ENCODE results near the gene GCNT1.
"Not testable (repeated sequence)": the region's sequence is repeated elsewhere in the genome, so short reads cannot be mapped to it uniquely, and the experiment has no call there.

Gene GCNT1

DNA sequence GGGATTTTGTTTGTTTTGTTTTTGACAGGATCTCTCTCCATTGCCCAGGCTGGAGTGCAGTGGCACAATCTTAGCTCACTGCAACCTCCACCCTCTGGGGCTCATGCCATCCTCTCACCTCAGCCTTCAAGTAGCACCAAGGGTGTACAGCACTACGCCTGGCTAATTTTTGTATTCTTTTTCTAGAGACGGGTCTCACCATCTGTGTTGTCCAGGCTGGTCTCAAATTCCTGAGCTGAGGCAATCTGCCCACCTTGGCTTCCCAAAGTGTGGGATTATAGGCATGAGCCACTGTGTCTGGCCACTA, 7.3 kb downstream of the GCNT1 start:
- no peak overlapping the region for H3K4me3 ChIP-seq (ENCODE audit: low read depth in 1 of 2, low read length in 2 of 2)
- H3K27ac ChIP-seq (ENCODE audit: low read depth, low read length): no peak overlapping the region
- no peaks in the 10 kb centered on the region for H3K27me3 ChIP-seq (ENCODE audit: control insufficient read depth in 1 of 2, insufficient read depth in 2 of 2, low read length in 2 of 2)
- no peak overlapping the region for H3K9ac ChIP-seq (ENCODE audit: low read length)
- no peaks in the 10 kb centered on the region for H3K36me3 ChIP-seq (ENCODE audit: insufficient read depth, low read length)
- H3K9me3 ChIP-seq (ENCODE audit: low read length): no peaks in the 10 kb centered on the region
- H3K4me1 ChIP-seq (ENCODE audit: insufficient read depth, low read length): no peaks in the 10 kb centered on the region

DNA sequence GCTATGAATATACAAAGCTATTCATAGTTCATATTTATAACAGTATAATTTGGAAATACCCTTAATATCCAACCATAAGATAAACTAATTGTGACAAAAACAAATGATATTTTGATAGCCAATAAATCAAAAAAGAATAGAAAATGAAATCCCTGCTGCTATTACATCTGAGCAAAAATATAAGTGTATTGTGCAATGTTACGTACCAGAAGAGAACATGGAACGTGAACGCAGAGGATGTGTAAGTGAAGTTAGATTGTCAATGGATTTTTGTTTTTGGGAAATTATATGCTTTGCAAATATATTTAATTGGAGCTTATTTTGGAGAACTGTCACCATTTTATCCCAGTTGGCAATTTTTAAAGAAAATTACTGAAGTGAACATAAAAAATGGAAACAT, 15.4 kb downstream of the GCNT1 start:
- Histone ChIP-seq H3K4me3 (ENCODE audit: low read depth in 1 of 2, low read length in 2 of 2) (no peak overlapping the region), H3K27ac (ENCODE audit: low read depth, low read length) (no peak overlapping the region), H3K27me3 (ENCODE audit: control insufficient read depth in 1 of 2, insufficient read depth in 2 of 2, low read length in 2 of 2) (no peaks in the 10 kb centered on the region), H3K9ac (ENCODE audit: low read length) (no peak overlapping the region), H3K9me3 (ENCODE audit: low read length) (no peaks in the 10 kb centered on the region), H3K36me3 (ENCODE audit: insufficient read depth, low read length) (no peaks in the 10 kb centered on the region), H3K4me1 (ENCODE audit: insufficient read depth, low read length) (peaks cover 3% of the 10 kb centered on the region)

DNA sequence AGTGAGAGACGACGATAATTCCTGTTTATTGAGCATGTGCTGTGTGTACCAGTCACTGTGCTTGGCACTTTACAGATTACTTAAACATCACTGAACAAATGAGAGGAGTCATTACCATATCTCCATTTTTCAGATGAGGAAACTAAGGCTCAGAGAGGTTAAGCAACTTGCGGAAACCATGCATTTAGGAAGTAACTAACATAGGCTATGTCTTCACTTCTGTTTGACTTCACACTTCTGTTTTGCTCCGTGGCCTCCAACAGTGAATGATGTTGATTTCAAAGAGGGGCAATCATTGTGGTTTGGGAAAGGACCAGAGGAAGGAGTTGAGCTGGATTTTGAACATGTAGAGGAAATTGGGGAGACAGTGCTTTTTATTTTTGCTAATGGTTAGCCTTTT, 16.7 kb downstream of the GCNT1 start:
- Histone ChIP-seq H3K9me3 (ENCODE audit: low read length) (no peaks in the 10 kb centered on the region), H3K27me3 (ENCODE audit: control insufficient read depth in 1 of 2, insufficient read depth in 2 of 2, low read length in 2 of 2) (no peaks in the 10 kb centered on the region), H3K27ac (ENCODE audit: low read depth, low read length) (no peak overlapping the region), H3K9ac (ENCODE audit: low read length) (no peak overlapping the region), H3K4me1 (ENCODE audit: insufficient read depth, low read length) (peaks cover 3% of the 10 kb centered on the region), H3K4me3 (ENCODE audit: low read depth in 1 of 2, low read length in 2 of 2) (no peak overlapping the region), H3K36me3 (ENCODE audit: insufficient read depth, low read length) (no peaks in the 10 kb centered on the region)

DNA sequence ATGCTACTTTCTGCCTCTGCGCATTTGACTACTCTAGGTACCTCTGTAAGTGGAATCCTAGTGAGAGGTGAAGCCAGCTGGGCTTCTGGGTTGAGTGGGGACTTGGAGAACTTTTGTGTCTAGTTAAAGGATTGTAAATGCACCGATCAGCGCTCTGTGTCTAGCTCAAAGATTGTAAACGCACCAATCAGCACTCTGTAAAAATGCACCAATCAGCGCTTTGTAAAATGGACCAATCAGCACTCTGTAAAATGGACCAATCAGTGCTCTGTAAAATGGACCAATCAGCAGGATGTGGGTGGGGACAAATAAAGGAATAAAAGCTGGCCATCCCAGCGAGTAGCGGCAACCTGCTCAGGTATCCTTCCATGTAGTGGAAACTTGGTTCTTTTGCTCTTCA, 18.8 kb downstream of the GCNT1 start:
- not testable (repeated sequence) for H3K4me1 ChIP-seq (ENCODE audit: insufficient read depth, low read length); H3K9me3 ChIP-seq (ENCODE audit: low read length); H3K27me3 ChIP-seq (ENCODE audit: control insufficient read depth in 1 of 2, insufficient read depth in 2 of 2, low read length in 2 of 2); H3K27ac ChIP-seq (ENCODE audit: low read depth, low read length); H3K9ac ChIP-seq (ENCODE audit: low read length); H3K4me3 ChIP-seq (ENCODE audit: low read depth in 1 of 2, low read length in 2 of 2); H3K36me3 ChIP-seq (ENCODE audit: insufficient read depth, low read length)

DNA sequence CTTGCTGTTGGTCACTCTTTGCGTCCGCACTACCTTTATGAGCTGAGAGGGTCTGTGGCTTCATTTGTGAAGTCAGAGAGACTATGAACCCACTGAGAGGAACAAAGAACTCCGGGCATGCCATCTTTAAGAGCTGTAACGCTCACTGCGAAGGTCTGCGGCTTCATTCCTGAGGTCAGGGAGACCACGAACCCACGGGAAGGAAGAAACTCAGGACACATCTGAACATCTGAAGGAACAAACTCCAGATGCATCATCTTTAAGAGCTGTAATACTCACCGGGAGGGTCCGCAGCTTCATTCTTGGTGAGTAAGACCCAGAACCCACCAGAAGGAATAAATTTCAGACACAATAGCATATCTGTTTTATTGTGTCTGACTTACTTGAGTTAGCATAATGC, 19.2 kb downstream of the GCNT1 start:
- no peaks in the 10 kb centered on the region for H3K36me3 ChIP-seq (ENCODE audit: insufficient read depth, low read length)
- no peaks in the 10 kb centered on the region for H3K27me3 ChIP-seq (ENCODE audit: control insufficient read depth in 1 of 2, insufficient read depth in 2 of 2, low read length in 2 of 2)

DNA sequence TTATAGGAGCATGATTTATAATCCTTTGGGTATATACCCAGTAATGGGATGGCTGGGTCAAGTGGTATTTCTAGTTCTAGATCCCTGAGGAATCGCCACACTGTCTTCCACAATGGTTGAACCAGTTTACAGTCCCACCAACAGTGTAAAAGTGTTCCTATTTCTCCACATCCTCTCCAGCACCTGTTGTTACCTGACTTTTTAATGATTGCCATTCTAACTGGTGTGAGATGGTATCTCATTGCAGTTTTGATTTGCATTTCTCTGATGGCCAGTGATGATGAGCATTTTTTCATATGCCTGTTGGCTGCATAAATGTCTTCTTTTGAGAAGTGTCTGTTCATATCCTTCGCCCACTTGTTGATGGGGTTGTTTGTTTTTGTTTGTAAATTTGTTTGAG, 20.4 kb downstream of the GCNT1 start:
- not testable (repeated sequence) for H3K9ac ChIP-seq (ENCODE audit: low read length); H3K27ac ChIP-seq (ENCODE audit: low read depth, low read length); H3K36me3 ChIP-seq (ENCODE audit: insufficient read depth, low read length); H3K4me3 ChIP-seq (ENCODE audit: low read depth in 1 of 2, low read length in 2 of 2); H3K9me3 ChIP-seq (ENCODE audit: low read length); H3K4me1 ChIP-seq (ENCODE audit: insufficient read depth, low read length); H3K27me3 ChIP-seq (ENCODE audit: control insufficient read depth in 1 of 2, insufficient read depth in 2 of 2, low read length in 2 of 2)

More for the DNA sequence above, 19.2 kb downstream of the GCNT1 start:
- Histone ChIP-seq H3K9ac (ENCODE audit: low read length) (no peak overlapping the region), H3K4me3 (ENCODE audit: low read depth in 1 of 2, low read length in 2 of 2) (no peak overlapping the region), H3K27ac (ENCODE audit: low read depth, low read length) (no peak overlapping the region), H3K9me3 (ENCODE audit: low read length) (no peaks in the 10 kb centered on the region), H3K4me1 (ENCODE audit: insufficient read depth, low read length) (peaks cover 3% of the 10 kb centered on the region)

DNA sequence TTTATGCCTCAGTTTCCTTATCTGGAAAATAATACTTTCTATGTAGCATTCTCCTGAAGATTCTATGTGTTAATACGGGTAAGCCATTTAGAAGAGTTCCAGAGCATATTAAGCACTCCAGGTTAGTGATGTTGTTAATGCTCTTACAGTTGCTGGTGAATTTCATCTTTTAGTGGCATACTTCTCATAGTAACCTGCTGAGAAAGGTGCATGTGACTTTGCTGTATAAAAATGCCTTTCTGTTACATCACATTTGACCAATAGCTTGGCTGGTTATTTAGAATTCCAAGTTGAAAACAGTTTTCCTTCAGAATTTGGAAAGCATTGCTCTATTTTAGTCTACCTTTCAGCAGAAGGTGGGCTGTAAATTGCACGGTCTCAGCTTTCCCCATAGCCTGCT, 27.2 kb downstream of the GCNT1 start:
- H3K27me3 ChIP-seq (ENCODE audit: control insufficient read depth in 1 of 2, insufficient read depth in 2 of 2, low read length in 2 of 2): no peaks in the 10 kb centered on the region
- no peaks in the 10 kb centered on the region for H3K9me3 ChIP-seq (ENCODE audit: low read length)
- H3K27ac ChIP-seq (ENCODE audit: low read depth, low read length): no peak overlapping the region
- no peaks in the 10 kb centered on the region for H3K4me1 ChIP-seq (ENCODE audit: insufficient read depth, low read length)
- no peaks in the 10 kb centered on the region for H3K36me3 ChIP-seq (ENCODE audit: insufficient read depth, low read length)
- no peak overlapping the region for H3K9ac ChIP-seq (ENCODE audit: low read length)
- no peak overlapping the region for H3K4me3 ChIP-seq (ENCODE audit: low read depth in 1 of 2, low read length in 2 of 2)

DNA sequence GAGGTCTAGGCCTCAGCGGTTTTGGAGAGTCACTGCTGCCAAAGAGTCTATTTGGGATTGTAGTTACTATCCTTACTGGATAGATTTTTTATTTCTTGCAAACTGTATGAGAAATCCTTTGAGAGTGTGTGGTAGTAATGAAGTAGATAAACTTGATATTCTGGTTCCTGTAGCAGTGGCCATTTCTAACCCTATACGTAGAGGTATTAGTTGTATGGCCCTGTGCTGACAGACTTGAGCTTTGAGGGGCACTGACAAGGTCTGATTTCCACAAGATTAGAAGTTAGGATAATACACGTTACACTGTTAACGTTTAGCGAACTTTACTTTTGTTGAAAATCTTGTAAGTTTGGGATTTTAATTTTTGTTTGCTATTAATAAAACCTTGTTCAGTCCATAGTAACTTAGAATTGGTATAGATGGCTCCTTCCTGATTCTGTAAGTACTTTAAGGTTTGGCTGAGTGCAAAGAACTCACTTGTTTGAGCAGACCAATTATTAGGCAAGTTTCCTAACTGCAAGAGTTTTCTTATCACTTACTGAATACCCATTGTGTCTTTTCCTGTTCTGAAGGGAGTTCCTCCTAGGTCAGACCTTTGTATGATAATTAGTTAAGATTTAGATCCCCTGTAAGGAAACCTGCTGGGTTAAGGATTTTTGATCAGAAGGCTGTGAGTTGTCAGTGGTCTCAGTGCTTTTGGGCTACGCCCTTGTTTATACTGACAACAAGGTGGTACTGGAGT, 31.4 kb downstream of the GCNT1 start:
- Histone ChIP-seq H3K27ac (ENCODE audit: low read depth, low read length) (no peak overlapping the region), H3K4me1 (ENCODE audit: insufficient read depth, low read length) (no peaks in the 10 kb centered on the region), H3K36me3 (ENCODE audit: insufficient read depth, low read length) (no peaks in the 10 kb centered on the region), H3K9ac (ENCODE audit: low read length) (no peak overlapping the region), H3K4me3 (ENCODE audit: low read depth in 1 of 2, low read length in 2 of 2) (no peak overlapping the region), H3K9me3 (ENCODE audit: low read length) (no peaks in the 10 kb centered on the region), H3K27me3 (ENCODE audit: control insufficient read depth in 1 of 2, insufficient read depth in 2 of 2, low read length in 2 of 2) (no peaks in the 10 kb centered on the region)

DNA sequence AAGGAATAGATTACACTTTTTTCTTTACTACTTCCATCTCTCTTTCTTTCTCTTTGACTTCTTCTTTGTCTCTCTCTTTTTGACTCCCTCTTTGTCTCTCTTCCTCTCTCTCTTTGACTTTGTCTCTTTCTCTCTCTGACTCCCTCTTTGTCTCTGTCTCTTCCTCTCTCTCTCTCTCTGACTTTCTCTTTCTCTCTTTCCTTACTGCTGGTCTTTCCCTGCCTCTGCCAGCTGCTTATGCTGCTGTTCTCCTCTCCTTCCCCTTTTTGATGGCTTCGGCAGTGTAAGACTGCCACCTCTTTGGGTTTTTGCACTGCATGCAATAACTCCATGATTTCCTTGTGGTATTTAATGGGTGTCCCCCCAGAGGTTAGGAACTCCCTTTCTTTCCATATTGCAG, 32.1 kb downstream of the GCNT1 start:
- H3K27ac ChIP-seq (ENCODE audit: low read depth, low read length); H3K9me3 ChIP-seq (ENCODE audit: low read length); H3K4me3 ChIP-seq (ENCODE audit: low read depth in 1 of 2, low read length in 2 of 2); H3K36me3 ChIP-seq (ENCODE audit: insufficient read depth, low read length); H3K4me1 ChIP-seq (ENCODE audit: insufficient read depth, low read length); H3K27me3 ChIP-seq (ENCODE audit: control insufficient read depth in 1 of 2, insufficient read depth in 2 of 2, low read length in 2 of 2); H3K9ac ChIP-seq (ENCODE audit: low read length): not testable (repeated sequence)

DNA sequence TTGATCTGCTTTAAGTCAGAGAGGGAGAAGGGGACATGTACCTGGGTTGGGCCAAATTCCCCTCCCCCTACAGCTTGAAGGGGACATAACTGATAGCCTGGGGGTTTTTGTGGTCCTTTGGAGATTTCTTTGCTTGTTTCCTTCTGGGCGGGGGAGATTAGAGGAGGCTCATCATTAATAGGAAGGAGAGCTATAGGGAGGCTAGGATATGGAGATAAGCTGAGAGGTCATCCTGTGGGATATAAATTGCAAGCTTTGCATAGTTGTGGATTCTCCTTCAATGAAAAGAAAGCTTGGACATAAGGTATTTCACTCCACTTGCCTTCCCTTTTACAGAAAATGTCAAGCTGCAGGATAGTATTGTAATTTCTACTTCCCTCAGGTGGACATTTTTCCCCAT, 34.5 kb downstream of the GCNT1 start:
- H3K4me3 ChIP-seq (ENCODE audit: low read depth in 1 of 2, low read length in 2 of 2); H3K9me3 ChIP-seq (ENCODE audit: low read length); H3K4me1 ChIP-seq (ENCODE audit: insufficient read depth, low read length); H3K27me3 ChIP-seq (ENCODE audit: control insufficient read depth in 1 of 2, insufficient read depth in 2 of 2, low read length in 2 of 2); H3K9ac ChIP-seq (ENCODE audit: low read length); H3K36me3 ChIP-seq (ENCODE audit: insufficient read depth, low read length); H3K27ac ChIP-seq (ENCODE audit: low read depth, low read length): not testable (repeated sequence)

DNA sequence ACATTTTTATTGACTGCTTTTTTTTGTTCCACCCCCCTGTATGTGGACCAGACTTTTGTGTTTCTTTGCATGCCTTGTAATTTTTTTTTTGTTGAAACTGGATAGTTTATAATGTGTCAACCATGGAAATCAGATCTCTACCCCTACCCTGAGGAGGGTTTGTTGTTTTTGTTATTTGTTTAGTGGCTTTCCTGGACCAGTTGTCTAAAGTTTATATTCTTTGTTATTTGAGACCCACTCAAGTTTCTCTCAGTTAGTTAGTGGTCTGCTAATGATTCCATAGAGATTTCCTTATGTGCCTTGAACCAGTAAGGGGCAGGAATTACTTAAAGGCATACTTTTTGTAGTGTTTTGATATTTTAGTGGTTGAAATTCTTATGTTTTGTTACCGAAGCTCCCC, 41.1 kb downstream of the GCNT1 start:
- Histone ChIP-seq H3K9ac (ENCODE audit: low read length) (no peak overlapping the region), H3K9me3 (ENCODE audit: low read length) (no peaks in the 10 kb centered on the region), H3K27ac (ENCODE audit: low read depth, low read length) (no peak overlapping the region), H3K4me3 (ENCODE audit: low read depth in 1 of 2, low read length in 2 of 2) (no peak overlapping the region), H3K27me3 (ENCODE audit: control insufficient read depth in 1 of 2, insufficient read depth in 2 of 2, low read length in 2 of 2) (no peaks in the 10 kb centered on the region), H3K36me3 (ENCODE audit: insufficient read depth, low read length) (no peaks in the 10 kb centered on the region), H3K4me1 (ENCODE audit: insufficient read depth, low read length) (no peaks in the 10 kb centered on the region)

DNA sequence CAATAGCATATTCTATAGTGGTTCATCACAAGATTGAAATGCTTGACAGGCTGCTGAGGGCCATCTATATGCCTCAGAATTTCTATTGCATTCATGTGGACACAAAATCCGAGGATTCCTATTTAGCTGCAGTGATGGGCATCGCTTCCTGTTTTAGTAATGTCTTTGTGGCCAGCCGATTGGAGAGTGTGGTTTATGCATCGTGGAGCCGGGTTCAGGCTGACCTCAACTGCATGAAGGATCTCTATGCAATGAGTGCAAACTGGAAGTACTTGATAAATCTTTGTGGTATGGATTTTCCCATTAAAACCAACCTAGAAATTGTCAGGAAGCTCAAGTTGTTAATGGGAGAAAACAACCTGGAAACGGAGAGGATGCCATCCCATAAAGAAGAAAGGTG, 43.8 kb downstream of the GCNT1 start:
- Histone ChIP-seq H3K9me3 (ENCODE audit: low read length) (no peaks in the 10 kb centered on the region), H3K4me3 (ENCODE audit: low read depth in 1 of 2, low read length in 2 of 2) (no peak overlapping the region), H3K27ac (ENCODE audit: low read depth, low read length) (no peak overlapping the region), H3K36me3 (ENCODE audit: insufficient read depth, low read length) (no peaks in the 10 kb centered on the region), H3K27me3 (ENCODE audit: control insufficient read depth in 1 of 2, insufficient read depth in 2 of 2, low read length in 2 of 2) (no peaks in the 10 kb centered on the region), H3K9ac (ENCODE audit: low read length) (no peak overlapping the region), H3K4me1 (ENCODE audit: insufficient read depth, low read length) (no peaks in the 10 kb centered on the region)
